Ramos (cell line): Measurements from ENCODE around the gene ENDOG.
"Not testable (repeated sequence)": the region's sequence is repeated elsewhere in the genome, so short reads cannot be mapped to it uniquely, and the experiment has no call there.

Source experiments
- in situ Hi-C: fragments of 300-500 bp; cut with MboI; formaldehyde crosslinking; loops from one replicate; pipeline ENCODE4 v1.14.3; 2022; ENCODE audit warnings: low sequenced_read_pairs; ENCODE audit not compliant: unreplicated experiment

Gene ENDOG

GRCh38 chr9:128825923-128826700 lies 7.8 kb downstream of the ENDOG start:
- in situ Hi-C loops: no loop called here

DNA sequence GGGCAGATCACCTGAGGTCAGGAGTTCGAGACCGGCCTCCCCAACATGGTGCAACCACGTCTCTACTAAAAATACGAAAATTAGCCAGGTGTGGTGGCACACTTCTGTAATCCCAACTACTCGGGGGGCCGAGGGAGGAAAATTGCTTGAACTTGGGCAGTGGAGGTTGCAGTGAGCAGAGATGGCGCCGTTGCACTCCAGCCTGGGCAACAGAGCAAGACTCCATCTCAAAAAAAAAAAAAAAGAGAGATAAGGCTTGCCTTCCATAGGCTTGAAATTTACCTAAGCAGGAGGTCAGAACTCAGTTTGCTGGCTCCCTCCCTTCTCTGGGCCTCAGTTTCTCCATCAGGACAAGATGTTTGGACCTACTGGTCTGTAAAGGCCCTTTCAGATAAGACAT lies 10.0 kb downstream of the ENDOG start:
- in situ Hi-C loops: no loop called here

- in situ Hi-C loops: no loop called here
These were observed 10.6 kb downstream of the ENDOG start for GRCh38 chr9:128828719-128829452.

DNA sequence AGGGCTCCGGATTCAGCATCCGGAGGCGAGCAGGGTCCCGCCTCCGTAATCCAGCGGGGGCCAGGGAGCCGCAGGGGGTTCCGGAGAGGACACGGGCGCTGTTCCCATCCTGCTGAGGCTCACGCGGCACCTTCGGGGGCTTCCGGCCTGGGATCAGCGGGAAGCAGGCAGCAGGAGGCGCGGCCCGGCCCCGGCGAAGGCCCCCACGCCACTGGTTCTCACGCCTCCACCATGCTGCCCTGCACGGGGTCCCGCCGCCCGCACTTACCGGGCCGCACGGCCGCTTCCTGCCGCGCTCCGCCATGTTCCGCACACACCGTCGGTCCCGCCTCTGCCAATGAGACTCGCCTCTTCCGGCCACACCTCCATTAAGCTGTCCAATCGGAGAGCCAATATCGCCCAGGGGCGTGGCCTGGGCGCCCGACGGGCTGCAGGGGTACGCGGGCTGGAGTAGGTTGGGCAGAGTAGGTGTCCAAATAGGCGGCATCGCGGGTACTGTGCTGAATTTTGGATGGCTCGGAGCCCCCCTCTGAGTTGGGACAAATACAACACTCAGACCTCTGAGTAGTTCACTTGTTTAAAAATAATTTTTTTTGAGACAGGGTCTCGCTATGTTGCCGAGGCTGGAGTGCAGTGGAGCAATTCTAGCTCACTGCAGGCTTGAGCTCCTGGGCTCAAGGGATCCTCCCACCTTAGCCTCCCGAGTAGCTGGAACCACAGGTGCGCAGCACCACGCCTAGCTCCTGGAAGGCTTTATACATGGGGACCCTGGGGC lies 11.4 kb downstream of the ENDOG start, which contains the start of gene SPOUT1:
Gene SPOUT1 (minus strand): TSS at position 318 of the 775 bp plus-strand sequence. CDS start 14 bp downstream, at position 304.
- in situ Hi-C loops: no loop called here

DNA sequence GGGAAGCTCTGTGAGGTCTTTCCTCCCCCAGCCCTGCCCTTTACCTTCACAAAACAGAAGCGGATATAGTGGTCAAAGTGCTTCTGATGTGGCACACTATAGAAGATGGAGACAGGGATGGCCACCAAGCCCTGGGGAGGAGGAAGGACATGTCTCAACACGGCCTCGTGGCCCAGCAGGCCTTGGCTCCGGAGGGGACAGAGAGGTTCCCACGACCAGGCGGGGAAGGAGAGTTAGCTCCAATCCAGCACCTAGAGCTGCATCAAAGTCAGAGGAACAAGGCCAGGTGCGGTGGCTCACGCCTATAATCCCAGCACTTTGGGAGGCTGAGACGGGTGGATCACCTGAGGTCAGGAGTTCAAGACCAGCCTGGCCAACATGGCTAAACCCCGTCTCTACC lies 15.4 kb downstream of the ENDOG start:
- in situ Hi-C loops: no loop called here

DNA sequence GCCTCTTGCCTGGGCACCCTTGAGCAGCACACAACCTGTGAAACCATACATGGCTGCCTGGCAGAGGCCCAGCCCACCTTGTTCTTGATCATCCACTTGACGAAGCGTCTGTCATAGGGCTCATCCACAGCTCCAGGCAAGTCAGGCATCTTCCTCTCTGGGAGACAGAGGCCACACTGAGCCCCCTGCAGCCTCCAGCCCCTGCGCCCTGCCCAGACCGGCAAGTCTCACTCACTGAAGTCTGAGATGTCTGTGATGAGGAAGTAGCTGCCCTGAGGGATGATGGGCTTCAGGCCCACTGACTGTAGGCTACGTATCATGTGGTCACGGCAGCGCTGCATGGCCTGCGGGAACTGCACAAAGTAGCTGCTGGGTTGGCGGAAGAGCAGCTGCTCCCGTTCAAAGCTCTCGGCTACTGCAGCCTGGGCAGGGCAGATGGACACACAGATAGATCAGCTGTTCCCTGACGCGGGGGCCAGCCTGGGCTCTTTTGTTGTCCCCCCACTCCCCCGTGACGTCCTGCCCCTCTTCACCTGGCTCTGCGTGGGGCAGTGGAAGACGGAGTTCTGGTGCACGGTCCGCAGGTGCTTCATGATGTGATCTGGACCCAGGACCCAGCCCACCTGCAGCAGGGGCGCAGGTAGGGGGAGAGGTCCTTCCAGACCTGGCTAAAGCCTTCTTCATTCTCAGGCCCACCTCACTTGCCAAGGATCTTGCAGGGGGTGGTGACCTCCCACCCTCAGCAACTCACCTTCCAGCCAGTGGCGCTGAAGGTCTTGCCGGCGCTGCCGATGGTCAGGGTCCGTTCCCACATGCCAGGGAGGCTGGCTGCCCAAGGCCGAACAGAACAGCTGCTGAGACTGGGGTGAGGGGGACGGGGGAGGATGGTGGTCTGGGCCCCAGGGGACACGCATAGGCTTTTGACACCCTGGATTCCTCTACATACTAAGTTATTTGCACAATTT lies 17.2 kb downstream of the ENDOG start:
- in situ Hi-C loops: no loop called here

DNA sequence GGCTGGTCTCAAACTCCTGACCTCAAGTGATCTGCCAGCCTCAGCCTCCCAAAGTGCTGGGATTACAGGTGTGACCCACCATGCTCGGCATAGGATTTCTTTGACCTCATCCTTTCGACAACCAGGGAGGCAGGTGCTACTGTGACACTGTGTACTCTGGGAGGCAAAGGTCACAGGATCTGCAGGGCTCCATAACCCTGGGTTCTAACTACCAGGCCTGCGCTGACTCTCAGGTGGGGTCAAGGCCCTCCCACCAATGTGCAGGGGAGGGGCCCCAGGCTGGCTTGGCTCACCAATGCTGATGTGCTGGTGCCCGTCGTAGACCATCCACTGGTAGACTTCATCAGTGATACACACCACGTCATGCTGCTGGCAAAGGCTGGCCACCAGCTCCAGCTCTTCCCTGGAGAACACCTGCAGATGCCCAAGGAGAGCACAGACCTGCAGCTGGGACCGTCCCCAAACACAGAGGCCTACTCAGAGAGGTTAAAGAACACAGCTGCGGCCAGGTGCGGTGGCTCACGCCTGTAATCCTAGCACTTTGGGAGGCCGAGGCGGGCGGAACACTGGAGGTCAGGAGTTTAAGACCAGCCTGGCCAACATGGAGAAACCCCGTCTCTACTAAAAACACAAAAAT lies 18.3 kb downstream of the ENDOG start:
- in situ Hi-C loops: no loop called here

DNA sequence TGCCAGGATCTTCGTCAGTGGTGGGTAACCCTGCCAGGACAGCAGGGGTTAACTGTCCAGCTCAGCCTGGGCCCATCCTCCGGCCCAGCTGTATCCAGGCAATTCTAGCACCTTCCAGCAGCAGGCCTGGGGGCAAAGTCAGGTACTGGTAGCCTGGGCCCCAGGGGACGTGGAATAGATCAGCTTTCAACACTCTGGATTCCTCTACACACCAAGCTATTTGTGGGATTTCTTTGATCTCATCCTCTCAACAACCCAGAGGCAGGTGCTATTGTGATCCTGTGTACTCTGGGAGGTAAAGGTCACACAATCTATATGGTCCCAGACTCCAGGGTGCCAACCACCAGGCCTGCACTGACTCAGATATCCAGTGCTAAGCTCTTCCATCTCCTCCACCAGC lies 20.0 kb downstream of the ENDOG start:
- in situ Hi-C loops: no loop called here

- in situ Hi-C loops: no loop called here
These were observed 22.2 kb downstream of the ENDOG start for GRCh38 chr9:128840524-128840923.

- in situ Hi-C loops: no loop called here
These were observed 23.6 kb downstream of the ENDOG start for GRCh38 chr9:128841694-128842492.

DNA sequence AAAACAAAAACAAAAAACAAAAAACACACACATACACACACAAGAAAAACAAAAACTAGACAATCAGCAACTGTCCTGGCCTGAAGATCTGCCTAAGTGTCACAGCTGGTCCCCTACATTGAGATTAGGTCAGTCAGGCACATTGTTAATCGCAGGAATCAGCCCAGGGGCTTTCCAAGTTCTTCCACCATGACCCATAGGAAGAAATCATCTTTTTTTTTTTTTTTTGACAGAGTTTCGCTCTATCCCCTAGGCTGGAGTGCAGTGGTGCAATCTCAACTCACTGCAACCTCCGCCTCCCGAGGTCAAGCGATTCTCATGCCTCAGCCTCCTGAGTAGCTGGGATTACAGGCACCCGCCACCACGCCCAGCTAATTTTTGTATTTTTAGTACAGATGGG lies 24.9 kb downstream of the ENDOG start:
- in situ Hi-C loops: not testable (repeated sequence)

GRCh38 chr9:128845186-128845931 lies 27.1 kb downstream of the ENDOG start:
- in situ Hi-C loops: no loop called here

- in situ Hi-C loops: no loop called here
These were observed 28.4 kb downstream of the ENDOG start for GRCh38 chr9:128846680-128847030.

GRCh38 chr9:128847803-128848202 lies 29.5 kb downstream of the ENDOG start:
- in situ Hi-C loops: no loop called here

GRCh38 chr9:128851024-128851423 lies 32.7 kb downstream of the ENDOG start:
- in situ Hi-C loops: not testable (repeated sequence)

DNA sequence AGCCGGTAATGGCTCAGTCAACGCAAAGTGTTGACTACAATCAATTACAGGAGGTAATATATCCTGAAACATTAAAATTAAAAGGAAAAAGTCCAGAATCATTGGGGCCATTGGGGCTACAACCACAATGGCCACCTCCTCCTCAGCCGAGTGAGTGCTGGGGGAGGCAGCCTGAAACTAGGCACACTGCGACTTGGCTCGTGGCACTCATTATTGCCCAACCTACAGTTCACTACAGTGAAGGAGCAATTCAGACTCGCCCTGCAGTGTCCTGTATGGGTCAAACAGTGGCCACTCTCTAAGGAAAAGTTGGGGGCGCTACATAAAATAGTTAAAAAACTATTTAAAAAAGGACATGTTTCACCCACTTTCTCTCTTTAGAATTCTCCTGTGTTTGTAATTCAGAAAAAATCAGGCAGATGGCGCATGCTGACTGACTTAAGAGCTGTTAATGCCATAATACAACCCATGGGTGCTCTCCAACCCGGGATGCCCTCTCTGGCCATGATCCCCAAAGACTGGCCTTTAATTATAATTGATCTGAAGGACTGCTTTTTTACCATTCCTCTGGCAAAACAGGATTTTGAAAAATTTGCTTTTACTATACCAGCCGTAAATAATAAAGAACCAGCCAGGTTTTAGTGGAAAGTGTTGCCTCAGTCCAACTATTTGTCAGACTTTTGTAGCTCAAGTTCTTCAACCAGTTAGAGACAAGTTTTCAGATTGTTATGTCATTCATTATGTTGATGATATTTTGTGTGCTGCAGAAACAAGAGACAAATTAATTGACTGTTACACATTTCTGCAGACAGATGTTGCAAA lies 33.7 kb downstream of the ENDOG start:
- in situ Hi-C loops: not testable (repeated sequence)

DNA sequence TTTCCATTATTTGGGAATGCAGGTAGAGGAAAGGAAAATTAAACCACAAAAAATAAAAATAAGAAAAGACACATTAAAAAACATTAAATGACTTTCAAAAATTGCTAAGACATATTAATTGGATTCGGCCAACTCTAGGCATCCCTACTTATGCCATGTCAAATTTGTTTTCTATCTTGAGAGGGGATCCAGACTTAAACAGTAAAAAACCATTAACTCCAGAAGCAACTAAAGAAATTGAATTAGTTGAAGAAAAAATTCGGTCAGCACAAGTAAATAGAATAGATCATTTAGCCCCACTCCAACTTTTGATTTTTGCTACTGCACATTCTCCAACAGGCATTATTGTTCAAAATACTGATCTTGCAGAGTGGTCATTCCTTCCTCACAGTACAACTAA lies 34.3 kb downstream of the ENDOG start:
- in situ Hi-C loops: not testable (repeated sequence)
